Breast epithelium (tissue), 4 donors: Measurements from ENCODE around the gene XCR1. TPM values are rescaled to one million over a fixed set of nuclear protein-coding genes. Genes with fewer than 3 reads are reported as not detected.

Experiments used
- DNase-seq, 2 donors: peaks; one replicate each; pipeline ENCODE4 v3.0.0-alpha.2; 2019; ENCODE audit warnings: low spot score in 2 of 2
- H3K27ac ChIP-seq, 2 donors: fragments of 200-600 bp; sonication (generic) in 1 of 2; one replicate each; pipeline ENCODE4 v1.5.1; 2016 to 2019; ENCODE audit warnings: mild to moderate bottlenecking in 1 of 2
- H3K27me3 ChIP-seq, 2 donors: fragments of 200-600 bp; sonication (generic) in 1 of 2; one replicate each; pipeline versions ENCODE4 v1.5.1 to v1.6.0; 2017 to 2019; ENCODE audit warnings: control low read depth in 1 of 2, mild to moderate bottlenecking in 1 of 2
- H3K36me3 ChIP-seq: fragments of 200-600 bp; one replicate; pipeline ENCODE4 v1.5.1; 2019
- H3K4me1 ChIP-seq, 2 donors: fragments of 200-600 bp; sonication (generic); one replicate each; pipeline ENCODE4 v1.5.1; 2016 to 2019; ENCODE audit warnings: control low read depth in 1 of 2
- H3K4me3 ChIP-seq, 3 donors: fragments of 200-600 bp; sonication (generic); 1 replicate in 2 of 3; 2 replicates in 1 of 3; pipeline ENCODE4 v1.5.1; 2016 to 2019; ENCODE audit warnings: mild to moderate bottlenecking in 3 of 3, moderate library complexity in 2 of 3
- H3K9me3 ChIP-seq, 2 donors: fragments of 200-600 bp; sonication (generic) in 1 of 2; one replicate each; pipeline ENCODE4 v1.5.1; 2016 to 2019; ENCODE audit warnings: control low read depth in 1 of 2
- POLR2A ChIP-seq: fragments of 450-650 bp; IDR thresholded peaks from one replicate; pipeline ENCODE4 v1.6.1; 2016; ENCODE audit warnings: antibody characterized with exemption, mild to moderate bottlenecking, moderate library complexity
- POLR2AphosphoS5 ChIP-seq, 3 donors: sonication (generic); formaldehyde crosslinking; IDR thresholded peaks; one replicate each; pipeline ENCODE4 v1.6.1; 2017; ENCODE audit warnings: antibody characterized with exemption in 3 of 3
- intact Hi-C: fragments of 100-400 bp; cut with DNase I; formaldehyde crosslinking; loops from one replicate; pipeline ENCODE4 v1.15.1; 2023; ENCODE audit warnings: low total_unique reads
- total RNA-seq, 3 donors: library from RNA; depleted of rRNA; stranded (reverse); fragments of >200 nt; gene quantifications; one replicate each; pipeline ENCODE4 v1.1.0, GENCODE V29; 2016
- TF ChIP-seq, protein P1 (sequence below), 3 donors: fragments of 450-650 bp; IDR thresholded peaks; one replicate each; pipeline ENCODE4 v1.5.1; 2016 to 2017; ENCODE audit warnings: antibody characterized with exemption in 3 of 3, mild to moderate bottlenecking in 3 of 3, moderate library complexity in 3 of 3

Gene XCR1
- total RNA-seq, 3 donors from 2014 or later: under 0.01 TPM

DNA sequence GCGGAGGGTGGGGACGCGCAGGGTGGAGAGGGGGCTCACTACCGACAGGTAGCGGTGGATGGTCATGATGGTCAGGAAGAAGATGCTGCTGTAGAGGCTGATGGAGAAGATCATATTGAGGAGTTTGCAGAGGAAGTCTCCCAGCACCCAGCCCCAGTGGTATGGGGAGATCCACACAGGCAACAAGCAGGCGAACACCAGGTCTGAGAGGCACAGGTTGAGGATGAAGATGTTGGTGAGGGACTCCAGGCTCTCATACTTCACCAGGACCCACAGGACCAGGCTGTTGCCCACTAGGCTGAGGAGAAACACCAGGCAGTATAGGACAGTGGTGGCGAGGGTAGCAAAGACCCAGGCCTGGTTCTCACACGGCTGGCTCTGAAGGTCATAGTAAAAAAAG, 5.8 kb downstream of the XCR1 start:
- no peaks in the 10 kb centered on the region for H3K36me3 ChIP-seq
- no peak overlapping the region for H3K4me3 ChIP-seq
- H3K9me3 ChIP-seq: peaks cover 0 to 4% of the 10 kb centered on the region in 2 donors
- DNase-seq: no peak
- TF ChIP-seq, protein P1, sequence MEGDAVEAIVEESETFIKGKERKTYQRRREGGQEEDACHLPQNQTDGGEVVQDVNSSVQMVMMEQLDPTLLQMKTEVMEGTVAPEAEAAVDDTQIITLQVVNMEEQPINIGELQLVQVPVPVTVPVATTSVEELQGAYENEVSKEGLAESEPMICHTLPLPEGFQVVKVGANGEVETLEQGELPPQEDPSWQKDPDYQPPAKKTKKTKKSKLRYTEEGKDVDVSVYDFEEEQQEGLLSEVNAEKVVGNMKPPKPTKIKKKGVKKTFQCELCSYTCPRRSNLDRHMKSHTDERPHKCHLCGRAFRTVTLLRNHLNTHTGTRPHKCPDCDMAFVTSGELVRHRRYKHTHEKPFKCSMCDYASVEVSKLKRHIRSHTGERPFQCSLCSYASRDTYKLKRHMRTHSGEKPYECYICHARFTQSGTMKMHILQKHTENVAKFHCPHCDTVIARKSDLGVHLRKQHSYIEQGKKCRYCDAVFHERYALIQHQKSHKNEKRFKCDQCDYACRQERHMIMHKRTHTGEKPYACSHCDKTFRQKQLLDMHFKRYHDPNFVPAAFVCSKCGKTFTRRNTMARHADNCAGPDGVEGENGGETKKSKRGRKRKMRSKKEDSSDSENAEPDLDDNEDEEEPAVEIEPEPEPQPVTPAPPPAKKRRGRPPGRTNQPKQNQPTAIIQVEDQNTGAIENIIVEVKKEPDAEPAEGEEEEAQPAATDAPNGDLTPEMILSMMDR (IDR thresholded peaks at IDR 0.05): no peak
- no peak for TF ChIP-seq POLR2A
- H3K27ac ChIP-seq: no peak overlapping the region
- H3K4me1 ChIP-seq: no peaks in the 10 kb centered on the region
- H3K27me3 ChIP-seq: no peaks in the 10 kb centered on the region
- intact Hi-C loops: no loop called here

DNA sequence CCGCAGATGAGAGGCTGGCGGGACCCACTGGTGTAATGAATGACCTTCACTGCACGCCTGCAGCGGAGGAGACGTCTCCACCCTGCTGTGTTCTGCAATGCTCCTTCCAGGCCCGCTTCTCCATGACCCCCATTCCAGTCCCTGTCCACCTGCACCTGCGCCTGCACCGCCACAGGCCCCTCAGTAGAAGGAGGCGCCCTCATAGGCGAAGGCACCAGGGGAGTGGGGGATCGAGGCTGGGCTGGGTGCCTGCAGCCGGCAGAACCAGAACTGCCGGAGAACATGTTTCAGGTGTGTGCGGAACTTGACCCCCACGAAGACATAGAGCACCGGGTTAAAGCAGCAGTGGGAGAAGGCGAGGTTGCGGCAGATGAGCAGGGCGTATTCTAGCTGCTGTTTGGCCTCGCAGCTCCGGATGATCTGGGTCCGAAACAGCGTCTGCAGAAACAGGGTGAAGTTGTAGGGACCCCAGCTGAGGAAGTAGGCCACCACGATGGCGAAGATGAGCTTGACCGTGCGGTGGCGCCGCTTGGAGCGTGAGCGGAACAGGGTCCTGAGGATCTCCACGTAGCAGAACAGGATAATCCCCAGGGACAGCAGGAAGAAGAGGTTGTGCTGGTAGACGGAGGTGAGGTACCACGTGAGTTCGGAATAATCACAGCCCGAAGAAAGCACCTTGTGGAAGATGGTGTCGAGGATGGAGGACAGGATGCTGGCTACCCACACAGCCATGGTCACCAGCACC, 6.3 kb downstream of the XCR1 start:
- peaks cover 0 to 4% of the 10 kb centered on the region in 2 donors for H3K9me3 ChIP-seq
- H3K4me3 ChIP-seq: no peak overlapping the region
- intact Hi-C loops: no loop called here
- H3K27ac ChIP-seq: no peak overlapping the region
- DNase-seq: no peak
- TF ChIP-seq, protein P1 (IDR thresholded peaks at IDR 0.05): no peak
- TF ChIP-seq POLR2A (no peak), POLR2AphosphoS5 (IDR thresholded peaks at IDR 0.05) (no peak)
- H3K4me1 ChIP-seq: no peaks in the 10 kb centered on the region
- no peaks in the 10 kb centered on the region for H3K27me3 ChIP-seq
- H3K36me3 ChIP-seq: no peaks in the 10 kb centered on the region

DNA sequence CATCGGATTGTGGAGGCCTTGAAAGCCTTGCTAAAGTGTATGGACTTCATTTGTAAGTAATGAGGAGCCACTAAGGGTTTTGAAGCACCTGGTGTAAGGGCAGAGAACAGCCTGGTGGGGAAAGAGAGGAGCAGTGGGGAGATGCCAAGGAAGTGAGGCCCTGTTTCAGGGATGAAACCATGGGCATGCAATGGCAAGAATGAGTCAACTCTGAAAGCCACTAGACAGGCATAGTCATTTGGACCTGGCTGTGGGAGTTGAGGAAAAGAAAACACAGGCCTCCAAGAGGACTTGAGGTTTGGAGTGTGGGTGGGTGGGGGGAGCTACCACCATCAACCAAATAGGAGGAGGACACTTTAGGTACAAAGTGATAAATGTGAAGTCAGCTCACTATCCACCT, 7.6 kb downstream of the XCR1 start:
- intact Hi-C loops: no loop called here
- no peak for TF ChIP-seq POLR2AphosphoS5 (IDR thresholded peaks at IDR 0.05)
- TF ChIP-seq, protein P1 (IDR thresholded peaks at IDR 0.05): no peak
- TF ChIP-seq POLR2A: no peak

DNA sequence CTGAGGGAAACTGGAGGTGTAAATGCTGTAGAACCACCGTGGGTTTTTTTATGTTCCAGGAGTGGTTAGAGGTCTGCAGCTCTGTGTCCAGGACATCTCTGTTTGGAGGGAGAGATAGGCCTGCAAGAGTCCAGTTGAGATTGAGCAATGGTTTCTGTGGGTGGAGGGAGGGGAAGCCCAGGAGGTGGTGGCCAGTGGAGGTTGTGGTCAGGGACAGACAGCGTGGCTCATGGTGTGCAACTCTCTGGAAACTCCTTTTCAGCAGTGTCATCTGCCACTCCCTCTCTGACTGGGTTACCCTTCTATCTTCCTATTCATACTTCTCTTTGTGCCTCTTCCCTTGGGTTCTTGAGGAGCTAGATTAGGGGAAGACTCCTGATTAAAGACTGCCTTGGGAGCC, 9.6 kb downstream of the XCR1 start:
- no peaks in the 10 kb centered on the region for H3K4me1 ChIP-seq
- peaks cover 0 to 4% of the 10 kb centered on the region in 2 donors for H3K9me3 ChIP-seq
- no peak for TF ChIP-seq POLR2AphosphoS5 (IDR thresholded peaks at IDR 0.05)
- no peak for TF ChIP-seq POLR2A
- TF ChIP-seq, protein P1 (IDR thresholded peaks at IDR 0.05): no peak
- no peaks in the 10 kb centered on the region for H3K36me3 ChIP-seq
- no peak for DNase-seq
- H3K4me3 ChIP-seq: no peak overlapping the region
- intact Hi-C loops: no loop called here
- no peak overlapping the region for H3K27ac ChIP-seq
- H3K27me3 ChIP-seq: no peaks in the 10 kb centered on the region

More for the DNA sequence above, 7.6 kb downstream of the XCR1 start:
- H3K27me3 ChIP-seq: no peaks in the 10 kb centered on the region
- H3K27ac ChIP-seq: no peak overlapping the region
- H3K36me3 ChIP-seq: no peaks in the 10 kb centered on the region
- H3K9me3 ChIP-seq: peaks cover 0 to 4% of the 10 kb centered on the region in 2 donors
- H3K4me3 ChIP-seq: no peak overlapping the region
- no peaks in the 10 kb centered on the region for H3K4me1 ChIP-seq
- DNase-seq: no peak

DNA sequence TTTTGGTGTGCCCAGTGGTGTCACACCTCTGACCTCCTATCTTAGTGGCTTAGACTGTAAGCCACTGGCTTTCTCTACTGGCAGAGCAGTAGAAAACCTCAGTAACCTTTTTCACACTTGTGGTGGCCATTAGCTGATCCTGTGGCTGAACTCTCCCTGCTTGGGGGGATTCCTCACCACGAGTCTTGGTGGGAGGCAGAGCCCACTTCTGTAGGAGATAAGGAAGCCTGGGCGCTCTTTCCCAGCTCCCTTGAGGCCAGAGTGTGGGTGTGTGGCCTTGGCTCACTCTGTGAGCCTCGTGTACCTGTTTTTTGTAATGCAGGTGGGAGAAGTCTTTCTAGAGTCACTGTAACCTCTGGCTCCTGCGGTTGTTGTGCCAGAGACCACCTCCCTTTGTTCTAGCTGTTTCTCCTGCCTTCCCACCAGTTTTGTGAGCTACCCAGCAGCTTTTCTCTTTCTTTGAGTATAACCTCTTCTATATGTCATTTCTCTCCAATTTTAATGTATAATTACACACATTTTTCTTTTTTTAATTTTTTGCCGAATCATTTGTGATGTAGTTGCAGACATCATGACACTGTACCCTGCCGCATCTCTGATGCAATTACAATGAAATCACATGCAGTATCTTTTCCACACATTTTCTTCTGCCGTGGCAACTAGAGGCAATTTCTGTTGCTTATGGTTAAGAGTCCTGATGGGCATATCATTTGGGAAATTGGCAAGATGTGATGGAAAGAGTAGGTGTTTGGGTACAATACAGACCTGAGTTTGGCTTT, 13.8 kb downstream of the XCR1 start:
- intact Hi-C loops: no loop called here
- H3K9me3 ChIP-seq: no peaks in the 10 kb centered on the region
- no peaks in the 10 kb centered on the region for H3K36me3 ChIP-seq
- H3K27ac ChIP-seq: no peak overlapping the region
- no peak overlapping the region for H3K4me3 ChIP-seq
- TF ChIP-seq, protein P1 (IDR thresholded peaks at IDR 0.05): no peak
- TF ChIP-seq POLR2AphosphoS5 (IDR thresholded peaks at IDR 0.05): no peak
- TF ChIP-seq POLR2A: no peak
- no peaks in the 10 kb centered on the region for H3K4me1 ChIP-seq
- no peak for DNase-seq
- H3K27me3 ChIP-seq: no peaks in the 10 kb centered on the region
